OCI-LY1 (cell line): ENCODE measurements around the gene GPR158.

Source experiments
- H2AFZ ChIP-seq: fragments of 200-600 bp; sonication (generic), shearing (Covaris generic); 2 replicates; pipeline ENCODE4 v1.6.0; 2014; ENCODE audit warnings: antibody characterized with exemption, mild to moderate bottlenecking, low read length
- H3F3A ChIP-seq: fragments of 200-600 bp; sonication (generic), shearing (Covaris generic); 2 replicates; pipeline ENCODE4 v1.6.0; 2014; ENCODE audit warnings: mild to moderate bottlenecking, antibody characterized with exemption, low read length, moderate library complexity; ENCODE audit not compliant: insufficient read depth
- H3K27ac ChIP-seq: fragments of 200-600 bp; sonication (generic); 2 replicates; pipeline ENCODE4 v1.5.1; 2014; ENCODE audit warnings: low read length, mixed run types, mild to moderate bottlenecking, low read depth; ENCODE audit not compliant: poor library complexity, severe bottlenecking
- H3K27me3 ChIP-seq: fragments of 200-600 bp; sonication (generic); 2 replicates; pipeline ENCODE4 v1.6.0; 2014; ENCODE audit warnings: antibody characterized with exemption, mild to moderate bottlenecking, low read length, moderate library complexity; ENCODE audit not compliant: insufficient read depth
- H3K36me3 ChIP-seq: fragments of 200-600 bp; sonication (generic); 2 replicates; pipeline ENCODE4 v1.6.1; 2014; ENCODE audit warnings: mild to moderate bottlenecking, antibody characterized with exemption, low read length, moderate library complexity, mixed read lengths; ENCODE audit not compliant: insufficient read depth
- H3K4me1 ChIP-seq: fragments of 200-600 bp; sonication (generic); 2 replicates; pipeline ENCODE4 v1.5.1; 2014; ENCODE audit warnings: mild to moderate bottlenecking, low read length, moderate library complexity; ENCODE audit not compliant: insufficient read depth, severe bottlenecking
- H3K4me2 ChIP-seq: fragments of 200-600 bp; sonication (generic), shearing (Covaris generic); 2 replicates; pipeline ENCODE4 v1.6.1; 2014; ENCODE audit warnings: low read length
- H3K4me3 ChIP-seq: fragments of 200-600 bp; sonication (generic); 2 replicates; pipeline ENCODE4 v1.5.1; 2014; ENCODE audit warnings: low read length, low read depth, mild to moderate bottlenecking, mixed read lengths; ENCODE audit not compliant: poor library complexity, severe bottlenecking
- H3K79me2 ChIP-seq: fragments of 200-600 bp; shearing (Covaris generic); 2 replicates; pipeline ENCODE4 v1.6.1; 2016; ENCODE audit warnings: mixed run types, low read length, mixed read lengths; ENCODE audit not compliant: insufficient read depth
- H3K9ac ChIP-seq: fragments of 200-600 bp; sonication (generic), shearing (Covaris generic); 2 replicates; pipeline ENCODE4 v1.6.1; 2014; ENCODE audit warnings: mild to moderate bottlenecking, low read length, mixed read lengths
- H3K9me2 ChIP-seq: fragments of 200-600 bp; sonication (generic), shearing (Covaris generic); 2 replicates; pipeline ENCODE4 v1.6.1; 2014; ENCODE audit warnings: low read depth, mild to moderate bottlenecking, low read length, mixed read lengths
- H3K9me3 ChIP-seq: fragments of 200-600 bp; shearing (Covaris generic); 2 replicates; pipeline ENCODE4 v1.6.1; 2014; ENCODE audit warnings: low read length, mixed read lengths
- H4K20me1 ChIP-seq: fragments of 200-600 bp; sonication (generic), shearing (Covaris generic); 2 replicates; pipeline ENCODE4 v1.6.0; 2016; ENCODE audit warnings: mild to moderate bottlenecking, low read length; ENCODE audit not compliant: insufficient read depth
- EZH2 ChIP-seq: fragments of 200-600 bp; sonication (generic), shearing (Covaris generic); IDR thresholded peaks from 2 replicates; pipeline ENCODE4 v1.8.0; 2017; ENCODE audit warnings: borderline replicate concordance, mixed run types, mild to moderate bottlenecking, antibody characterized with exemption, low read length, moderate library complexity, mixed read lengths
- TF ChIP-seq, protein P1 (sequence below): fragments of 200-600 bp; sonication (generic), shearing (Covaris generic); IDR thresholded peaks from 2 replicates; pipeline ENCODE4 v1.5.1; 2017; ENCODE audit warnings: mild to moderate bottlenecking, antibody characterized with exemption, low read length, moderate library complexity, mixed read lengths

The GPR158 gene

DNA sequence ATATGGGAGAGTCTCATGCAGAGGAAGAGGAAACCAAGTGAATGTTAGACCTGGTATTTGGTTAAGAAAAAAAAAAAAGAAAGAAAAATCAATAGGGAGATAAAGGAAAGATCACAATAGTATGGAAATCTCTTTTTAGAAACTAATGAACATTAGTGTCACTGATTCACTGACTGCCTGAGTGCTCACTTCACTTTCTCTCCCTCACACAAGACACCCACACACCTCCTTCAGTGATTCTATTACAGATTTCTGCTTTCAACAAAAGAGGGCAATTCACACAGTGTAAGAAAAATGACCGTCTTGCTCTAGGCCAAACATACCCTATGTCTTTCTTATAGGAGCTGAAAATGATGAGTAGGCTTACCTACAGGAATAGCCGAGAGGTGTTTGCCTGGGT, 6.0 kb downstream of the GPR158 start:
- H3K4me3 ChIP-seq = no peak overlapping the region
- no peak overlapping the region for H3K27ac ChIP-seq
- H3F3A ChIP-seq = no peaks in the 10 kb centered on the region
- no peaks in the 10 kb centered on the region for H3K79me2 ChIP-seq
- no peaks in the 10 kb centered on the region for H3K36me3 ChIP-seq
- TF ChIP-seq EZH2 = no peak
- TF ChIP-seq, protein P1, sequence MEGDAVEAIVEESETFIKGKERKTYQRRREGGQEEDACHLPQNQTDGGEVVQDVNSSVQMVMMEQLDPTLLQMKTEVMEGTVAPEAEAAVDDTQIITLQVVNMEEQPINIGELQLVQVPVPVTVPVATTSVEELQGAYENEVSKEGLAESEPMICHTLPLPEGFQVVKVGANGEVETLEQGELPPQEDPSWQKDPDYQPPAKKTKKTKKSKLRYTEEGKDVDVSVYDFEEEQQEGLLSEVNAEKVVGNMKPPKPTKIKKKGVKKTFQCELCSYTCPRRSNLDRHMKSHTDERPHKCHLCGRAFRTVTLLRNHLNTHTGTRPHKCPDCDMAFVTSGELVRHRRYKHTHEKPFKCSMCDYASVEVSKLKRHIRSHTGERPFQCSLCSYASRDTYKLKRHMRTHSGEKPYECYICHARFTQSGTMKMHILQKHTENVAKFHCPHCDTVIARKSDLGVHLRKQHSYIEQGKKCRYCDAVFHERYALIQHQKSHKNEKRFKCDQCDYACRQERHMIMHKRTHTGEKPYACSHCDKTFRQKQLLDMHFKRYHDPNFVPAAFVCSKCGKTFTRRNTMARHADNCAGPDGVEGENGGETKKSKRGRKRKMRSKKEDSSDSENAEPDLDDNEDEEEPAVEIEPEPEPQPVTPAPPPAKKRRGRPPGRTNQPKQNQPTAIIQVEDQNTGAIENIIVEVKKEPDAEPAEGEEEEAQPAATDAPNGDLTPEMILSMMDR = no peak
- no peaks in the 10 kb centered on the region for H3K27me3 ChIP-seq
- no peaks in the 10 kb centered on the region for H4K20me1 ChIP-seq
- H2AFZ ChIP-seq = no peak overlapping the region
- no peaks in the 10 kb centered on the region for H3K9me2 ChIP-seq
- H3K4me1 ChIP-seq = no peaks in the 10 kb centered on the region
- no peak overlapping the region for H3K4me2 ChIP-seq
- H3K9me3 ChIP-seq = no peaks in the 10 kb centered on the region
- no peak overlapping the region for H3K9ac ChIP-seq

DNA sequence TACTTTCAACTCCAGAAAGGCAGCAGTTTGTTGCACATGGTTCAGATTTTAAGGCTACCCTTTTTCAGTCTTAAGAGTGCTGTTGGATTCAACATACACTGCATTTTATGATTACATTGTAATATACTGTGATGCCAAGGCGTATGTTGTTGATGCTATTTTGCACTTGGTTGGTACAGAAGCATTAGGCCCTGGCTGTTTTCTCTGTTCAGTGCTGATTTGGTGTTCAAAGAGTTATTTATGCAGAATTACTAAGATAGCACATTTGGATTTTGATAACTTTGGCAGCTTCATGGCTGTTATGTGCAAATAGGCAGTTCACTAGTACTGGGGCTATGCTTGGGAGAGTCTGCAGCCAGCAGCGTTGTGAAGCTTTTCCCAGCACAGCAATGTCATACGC, 7.8 kb downstream of the GPR158 start:
- H3K9ac ChIP-seq = no peak overlapping the region
- H3K27ac ChIP-seq = no peak overlapping the region
- no peak for TF ChIP-seq EZH2
- TF ChIP-seq, protein P1 = no peak
- H3K79me2 ChIP-seq = no peaks in the 10 kb centered on the region
- no peaks in the 10 kb centered on the region for H3K36me3 ChIP-seq
- H3K4me3 ChIP-seq = no peak overlapping the region
- no peaks in the 10 kb centered on the region for H3K9me2 ChIP-seq
- no peaks in the 10 kb centered on the region for H4K20me1 ChIP-seq
- no peak overlapping the region for H2AFZ ChIP-seq
- H3K4me2 ChIP-seq = no peak overlapping the region
- H3K9me3 ChIP-seq = no peaks in the 10 kb centered on the region
- H3F3A ChIP-seq = no peaks in the 10 kb centered on the region
- no peaks in the 10 kb centered on the region for H3K27me3 ChIP-seq
- no peaks in the 10 kb centered on the region for H3K4me1 ChIP-seq

GRCh38 chr10:25191162-25191895, 16.5 kb downstream of the GPR158 start:
- H3K4me2 ChIP-seq = no peak overlapping the region
- no peak overlapping the region for H3K9ac ChIP-seq
- no peaks in the 10 kb centered on the region for H3F3A ChIP-seq
- H3K4me3 ChIP-seq = no peak overlapping the region
- no peaks in the 10 kb centered on the region for H3K9me3 ChIP-seq
- no peaks in the 10 kb centered on the region for H3K27me3 ChIP-seq
- H3K9me2 ChIP-seq = no peaks in the 10 kb centered on the region
- no peak overlapping the region for H2AFZ ChIP-seq
- no peaks in the 10 kb centered on the region for H4K20me1 ChIP-seq
- no peaks in the 10 kb centered on the region for H3K79me2 ChIP-seq
- TF ChIP-seq, protein P1 = no peak
- TF ChIP-seq EZH2 = no peak
- H3K27ac ChIP-seq = no peak overlapping the region
- no peaks in the 10 kb centered on the region for H3K36me3 ChIP-seq
- no peaks in the 10 kb centered on the region for H3K4me1 ChIP-seq
